HG03060 (cell line): Measurements from ENCODE around the gene DOCK7.
"Not testable (repeated sequence)": the region's sequence is repeated elsewhere in the genome, so short reads cannot be mapped to it uniquely, and the experiment has no call there.

Source experiments
- ATAC-seq: cut with Tn5 transposase; IDR thresholded peaks from one replicate; pipeline ENCODE4 v1.9.1; 2021; ENCODE audit warnings: low read depth, moderate number of reproducible peaks; ENCODE audit not compliant: unreplicated experiment

The DOCK7 gene

GRCh38 chr1:62613325-62613727 is 74.9 kb downstream of the DOCK7 start:
- ATAC-seq, result peak; percentile 70

- ATAC-seq, result no peak
Observed at GRCh38 chr1:62612770-62613169, 75.4 kb downstream of the DOCK7 start.

DNA sequence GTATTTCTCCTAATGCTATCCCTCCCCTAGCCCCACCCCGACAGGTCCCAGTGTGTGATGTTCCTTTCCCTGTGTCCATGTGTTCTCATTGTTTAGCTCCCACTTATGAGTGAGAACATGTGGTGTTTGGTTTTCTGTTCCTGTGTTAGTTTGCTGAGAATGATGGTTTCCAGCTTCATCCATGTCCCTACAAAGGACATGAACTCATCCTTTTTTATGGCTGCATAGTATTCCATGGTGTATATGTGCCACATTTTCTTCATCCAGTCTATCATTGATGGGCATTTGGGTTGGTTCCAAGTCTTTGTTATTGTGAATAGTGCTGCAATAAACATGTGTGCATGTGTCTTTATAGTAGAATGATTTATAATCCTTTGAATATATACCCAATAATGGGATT is 77.6 kb downstream of the DOCK7 start:
- not testable (repeated sequence) for ATAC-seq

DNA sequence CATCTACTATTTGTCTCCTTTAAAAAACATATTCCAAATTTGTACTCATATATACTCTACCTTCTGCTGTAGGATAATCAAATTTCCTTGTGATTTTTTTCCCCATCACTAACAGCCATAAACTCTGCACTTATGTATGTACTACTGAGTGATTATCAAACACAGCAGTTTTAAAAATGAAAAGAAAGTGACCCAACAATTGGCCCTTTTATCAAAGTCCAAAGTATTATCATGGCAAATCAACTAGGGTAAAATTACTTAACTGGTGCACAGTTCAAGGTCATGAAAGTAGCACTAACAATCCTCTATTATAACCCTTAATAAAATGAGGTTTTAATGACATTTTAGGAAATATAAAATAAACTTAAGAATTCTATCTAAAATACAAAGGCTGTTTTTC is 79.3 kb downstream of the DOCK7 start:
- no peak for ATAC-seq

- ATAC-seq, result no peak
Observed at GRCh38 chr1:62601457-62601856, 86.7 kb downstream of the DOCK7 start.

GRCh38 chr1:62599044-62599443 is 89.1 kb downstream of the DOCK7 start:
- no peak for ATAC-seq

DNA sequence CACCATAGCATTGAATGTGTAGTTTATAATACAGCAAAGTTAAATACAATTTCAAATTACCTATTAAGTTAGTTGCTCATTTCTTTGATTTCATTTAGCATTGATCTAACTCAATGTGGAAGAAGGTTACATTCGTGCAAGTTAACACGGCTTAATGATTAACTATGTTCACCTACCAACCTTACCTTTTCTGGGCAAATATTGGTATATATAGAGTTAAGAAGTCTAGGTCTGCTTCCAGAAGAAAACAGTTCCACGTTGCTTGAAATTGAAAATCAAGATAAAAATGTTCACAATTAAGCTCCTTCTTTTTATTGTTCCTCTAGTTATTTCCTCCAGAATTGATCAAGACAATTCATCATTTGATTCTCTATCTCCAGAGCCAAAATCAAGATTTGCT is 90.9 kb downstream of the DOCK7 start, which contains the start of gene ANGPTL3:
TSS of gene ANGPTL3 (plus strand) at position 240 of the 400 bp plus-strand sequence. CDS start at position 287, 47 bp downstream.
- no peak for ATAC-seq

- no peak for ATAC-seq
Observed at GRCh38 chr1:62595647-62596046, 92.5 kb downstream of the DOCK7 start.

DNA sequence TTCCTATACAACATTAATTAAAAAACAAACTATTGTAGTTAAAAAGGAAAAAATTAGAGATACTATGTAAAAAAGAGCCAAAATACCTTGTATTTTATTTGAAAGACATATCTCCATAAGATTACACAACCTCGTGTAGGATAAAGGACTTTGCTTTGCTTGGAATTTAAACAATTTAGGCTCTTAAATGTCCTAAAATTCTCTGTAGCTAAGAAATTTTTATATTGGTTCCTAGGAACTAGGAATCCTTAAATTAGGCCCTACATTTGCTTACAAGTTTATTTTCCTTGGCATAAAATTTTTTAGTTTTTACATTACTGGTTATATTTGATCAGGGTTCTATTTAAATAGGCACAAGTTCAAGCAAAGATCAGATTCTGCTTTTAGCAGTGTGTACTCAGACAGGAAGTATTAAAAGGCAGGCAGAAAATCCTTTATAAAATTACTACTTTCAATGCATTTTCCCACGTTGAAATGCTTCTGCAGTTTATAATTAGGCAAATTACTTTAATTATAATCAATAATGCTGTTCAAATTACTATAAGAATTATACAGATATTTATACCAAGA is 94.3 kb downstream of the DOCK7 start:
- ATAC-seq, result no peak

- ATAC-seq, result no peak
Observed at GRCh38 chr1:62590970-62591368, 97.2 kb downstream of the DOCK7 start.

- no peak for ATAC-seq
Observed at GRCh38 chr1:62590255-62590969, 97.8 kb downstream of the DOCK7 start.

DNA sequence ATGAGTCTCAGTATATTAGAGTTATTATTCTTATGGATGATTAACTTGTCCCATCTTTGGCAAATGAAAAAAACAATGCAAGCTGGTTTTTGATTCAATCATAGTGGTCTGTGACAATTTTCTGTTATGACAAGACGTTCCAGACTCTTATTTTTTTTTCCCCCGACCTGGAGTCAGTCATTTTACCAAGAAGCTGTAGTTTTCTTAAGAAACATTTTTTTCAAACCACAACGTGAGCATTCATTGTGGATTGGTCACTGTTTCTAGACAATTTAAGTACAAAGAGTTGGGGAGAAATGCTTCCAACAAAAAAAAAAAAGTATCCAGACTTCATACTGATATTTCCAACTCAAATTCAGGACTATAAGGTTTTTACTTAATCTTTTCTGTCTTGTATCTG is 98.9 kb downstream of the DOCK7 start:
- ATAC-seq, result no peak

DNA sequence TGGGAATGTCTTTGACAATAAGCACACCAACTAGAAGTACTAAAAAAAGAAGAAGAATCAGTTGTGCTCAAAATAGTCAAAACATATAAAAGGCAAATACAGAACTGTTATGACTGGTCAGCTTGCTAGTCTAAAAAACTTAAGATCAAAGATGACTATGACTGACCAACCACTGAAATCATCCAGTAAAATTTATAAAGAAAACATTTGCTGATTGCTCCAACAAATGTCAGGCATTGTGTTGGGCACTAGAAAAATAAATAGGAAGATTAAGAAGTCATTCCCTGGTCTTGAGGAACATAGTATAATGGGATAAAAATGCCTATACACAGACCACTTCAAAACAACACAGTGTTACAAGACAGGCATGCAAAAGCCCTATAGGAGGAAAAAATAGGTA is 100.2 kb downstream of the DOCK7 start:
- no peak for ATAC-seq

DNA sequence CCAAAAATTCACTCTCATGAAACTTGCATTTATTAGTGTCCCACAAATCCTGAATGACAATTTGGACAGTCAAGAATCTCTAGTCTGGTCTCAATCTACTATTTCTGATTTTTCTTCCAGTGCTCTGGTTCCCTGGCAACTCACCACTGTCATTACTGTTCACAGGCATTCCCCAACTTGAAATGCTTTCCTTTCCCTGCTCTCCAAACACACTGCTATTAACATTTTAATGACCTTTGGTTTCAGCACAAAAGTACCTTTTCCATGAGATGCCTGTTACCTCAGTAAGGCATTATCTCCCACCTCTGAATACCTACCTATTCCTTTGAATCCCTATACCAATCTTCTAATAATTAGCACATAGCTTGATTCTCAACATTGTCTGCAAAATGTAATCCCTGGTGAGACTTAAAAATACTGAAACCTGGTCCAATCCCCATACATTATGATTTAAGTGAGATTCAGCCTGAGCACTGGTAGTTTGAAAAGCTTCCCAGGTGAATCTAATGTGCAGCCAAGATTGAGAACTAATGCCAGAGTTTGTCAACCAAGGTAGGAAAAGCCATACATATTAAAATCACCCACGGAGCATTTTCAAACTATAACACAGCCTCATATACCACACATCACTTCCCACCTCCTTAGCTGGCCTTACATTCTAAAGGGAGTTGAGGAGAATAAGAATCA is 102.6 kb downstream of the DOCK7 start:
- no peak for ATAC-seq

DNA sequence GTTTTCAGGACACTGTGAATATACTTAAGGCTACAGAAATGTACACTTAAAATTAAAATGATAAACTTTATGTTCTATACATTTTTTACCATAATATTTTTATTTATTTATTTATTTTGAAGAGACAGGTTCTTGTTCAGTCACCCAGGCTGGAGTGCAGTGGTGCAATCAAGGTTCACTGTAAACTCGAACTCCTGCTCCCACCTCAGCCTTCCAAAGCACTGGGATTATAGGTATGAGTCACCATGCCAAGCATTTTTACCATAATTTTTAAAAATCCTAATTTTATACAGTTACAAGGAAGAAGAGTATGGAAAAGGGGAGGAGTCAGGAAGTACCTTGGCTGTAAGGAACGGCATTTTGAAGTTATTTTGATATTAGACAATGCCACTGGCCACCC is 114.5 kb downstream of the DOCK7 start:
- ATAC-seq, result no peak

- ATAC-seq, result no peak
Observed at GRCh38 chr1:62572476-62572875, 115.7 kb downstream of the DOCK7 start.

DNA sequence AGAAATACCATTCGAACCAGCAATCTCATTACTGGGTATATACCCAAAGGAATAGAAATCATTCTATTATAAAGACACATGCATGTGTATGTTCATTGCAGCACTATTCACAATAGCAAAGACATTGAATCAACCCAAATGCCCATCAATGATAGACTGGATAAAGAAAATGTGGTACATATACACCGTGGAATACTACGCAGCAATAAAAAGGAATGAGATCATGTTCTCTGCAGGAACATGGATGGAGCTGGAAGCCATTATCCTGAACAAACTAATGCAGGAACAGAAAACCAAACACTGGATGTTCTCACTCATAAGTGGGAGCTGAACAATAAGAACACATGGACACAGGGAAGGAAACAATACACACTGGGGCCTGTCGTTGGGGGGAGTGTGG is 116.7 kb downstream of the DOCK7 start:
- not testable (repeated sequence) for ATAC-seq

DNA sequence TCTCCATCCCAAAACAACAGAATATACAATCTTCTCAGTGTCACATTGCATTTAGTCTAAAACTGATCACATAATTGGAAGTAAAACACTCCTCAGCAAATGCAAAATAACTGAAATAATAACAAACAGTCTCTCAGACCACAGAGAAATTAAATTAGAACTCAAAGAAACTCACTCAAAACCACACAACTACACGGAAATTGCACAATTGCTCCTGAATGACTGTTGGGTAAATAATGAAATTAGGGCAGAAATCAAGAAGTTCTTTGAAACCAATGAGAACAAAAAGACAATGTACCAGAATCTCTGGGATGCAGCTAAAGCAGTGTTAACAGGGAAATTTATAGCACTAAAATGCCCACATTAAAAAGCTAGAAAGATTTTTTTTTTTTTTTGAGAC is 120.3 kb downstream of the DOCK7 start:
- ATAC-seq, result not testable (repeated sequence)

GRCh38 chr1:62567182-62567581 is 121.0 kb downstream of the DOCK7 start:
- ATAC-seq, result not testable (repeated sequence)

DNA sequence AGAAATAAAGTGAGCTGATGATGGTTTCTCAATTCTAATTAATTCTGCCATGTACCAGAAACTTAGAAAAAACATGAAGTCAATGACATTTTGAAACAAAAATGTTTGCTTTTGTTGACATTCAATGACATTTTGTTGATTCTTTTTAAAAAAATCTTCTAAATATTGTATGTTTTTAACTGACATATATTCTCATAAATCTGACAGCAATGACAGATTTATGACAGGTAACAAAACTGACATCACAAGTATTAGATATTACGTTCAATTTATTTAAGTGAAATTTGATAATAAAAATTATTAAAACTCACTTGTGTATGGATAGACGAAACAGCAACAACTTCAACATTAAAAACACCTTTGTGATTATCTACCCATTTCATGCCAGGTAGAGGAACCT is 126.9 kb downstream of the DOCK7 start:
- ATAC-seq, result no peak

GRCh38 chr1:62544570-62544969 is 143.6 kb downstream of the DOCK7 start:
- no peak for ATAC-seq

- ATAC-seq, result no peak
Observed at GRCh38 chr1:62541048-62541447, 147.1 kb downstream of the DOCK7 start.
